Thyroid gland (tissue), 4 donors: Measurements from ENCODE around the gene NF2. TPM values are rescaled to one million over a fixed set of nuclear protein-coding genes. Genes with fewer than 3 reads are reported as not detected.

Source experiments
- DNase-seq, 2 donors: peaks; one replicate each; pipeline ENCODE4 v3.0.0-alpha.2; 2019
- H3K27ac ChIP-seq, 3 donors: fragments of 200-600 bp; sonication (generic); 1 replicate in 2 of 3; 2 replicates in 1 of 3; pipeline ENCODE4 v1.5.1; 2016 to 2019; ENCODE audit warnings: mild to moderate bottlenecking in 1 of 3, moderate library complexity in 1 of 3
- H3K27me3 ChIP-seq: fragments of 200-600 bp; sonication (generic); one replicate; pipeline ENCODE4 v1.5.1; 2019
- H3K36me3 ChIP-seq, 2 donors: fragments of 200-600 bp; sonication (generic); one replicate each; pipeline ENCODE4 v1.5.1; 2016 to 2019
- H3K4me1 ChIP-seq, 2 donors: fragments of 200-600 bp; sonication (generic); one replicate each; pipeline ENCODE4 v1.5.1; 2017 to 2019
- H3K4me3 ChIP-seq, 3 donors: fragments of 200-600 bp; sonication (generic); replicated peaks in 1 of 3; 1 replicate in 2 of 3; 2 replicates in 1 of 3; pipeline ENCODE4 v1.5.1; 2016; ENCODE audit warnings: mild to moderate bottlenecking in 1 of 3
- H3K9me3 ChIP-seq: fragments of 200-600 bp; sonication (generic); one replicate; pipeline ENCODE4 v1.5.1; 2017
- POLR2A ChIP-seq, 2 donors: fragments of 450-650 bp; IDR thresholded peaks; one replicate each; pipeline ENCODE4 v1.6.1; 2017; ENCODE audit warnings: antibody characterized with exemption in 2 of 2, mild to moderate bottlenecking in 2 of 2, moderate library complexity in 1 of 2
- WGBS, 2 donors: methylation state at CpG; one replicate each; pipeline ENCODE4 v1.1.5; 2017; 5-methylcytosine and 5-hydroxymethylcytosine counted together
- intact Hi-C: fragments of 100-400 bp; cut with DNase I; formaldehyde crosslinking; loops from one replicate; pipeline ENCODE4 v1.15.1; 2023
- total RNA-seq, 4 donors: library from RNA; depleted of rRNA; stranded (reverse); fragments of >200 nt; gene quantifications; one replicate each; pipeline ENCODE4 v1.2.3, GENCODE V29; 2016
- TF ChIP-seq, protein P1 (sequence below), 6 experiments: fragments of 200-600 bp in 3 of 6; fragments of 450-650 bp in 3 of 6; sonication (generic) in 3 of 6; IDR thresholded peaks; one replicate each; pipeline ENCODE4 v1.5.1; 2016 to 2019; ENCODE audit warnings: antibody characterized with exemption in 6 of 6, mild to moderate bottlenecking in 2 of 6, inconsistent platforms in 1 of 6, moderate library complexity in 1 of 6

The NF2 gene
- total RNA-seq, 4 donors from 2014 or later: 37.5 to 65.5 (median 51.6) TPM

DNA sequence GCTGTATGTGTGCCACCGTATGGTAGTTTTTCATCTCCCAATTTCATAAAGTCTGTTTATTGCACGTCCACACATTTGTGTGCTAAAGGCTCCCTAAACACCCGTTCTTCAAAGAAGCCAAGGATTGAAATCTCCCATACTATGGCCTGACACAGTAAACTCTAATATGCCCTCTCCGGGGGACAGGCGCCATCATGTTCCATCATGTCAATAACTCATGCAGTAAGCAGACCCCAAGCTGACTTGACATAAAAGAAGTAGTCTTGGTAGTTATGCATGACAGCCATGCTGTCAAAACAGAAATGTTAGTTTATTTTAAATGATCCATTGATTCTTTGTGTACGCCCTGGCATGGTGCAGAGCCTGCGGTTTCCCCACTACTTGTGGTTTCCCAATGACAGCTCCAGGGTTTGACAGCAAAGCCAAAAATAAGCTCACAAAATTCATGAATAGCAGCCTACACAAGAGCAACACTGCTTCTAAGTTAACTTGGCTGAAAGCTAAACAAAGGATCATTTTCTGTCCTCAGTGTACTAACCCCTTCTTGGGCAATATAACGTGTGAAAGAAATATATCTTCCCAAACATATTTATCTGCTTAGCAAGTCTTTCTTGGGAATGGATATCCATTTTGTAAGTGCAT, 59.9 kb downstream of the NF2 start:
- 95% methylated on average over 8 of the region's 8 CpGs for WGBS, 2 donors
- no peak overlapping the region for H3K27ac ChIP-seq
- no peaks in the 10 kb centered on the region for H3K4me1 ChIP-seq
- H3K9me3 ChIP-seq: no peaks in the 10 kb centered on the region
- no peak for DNase-seq
- TF ChIP-seq, protein P1, sequence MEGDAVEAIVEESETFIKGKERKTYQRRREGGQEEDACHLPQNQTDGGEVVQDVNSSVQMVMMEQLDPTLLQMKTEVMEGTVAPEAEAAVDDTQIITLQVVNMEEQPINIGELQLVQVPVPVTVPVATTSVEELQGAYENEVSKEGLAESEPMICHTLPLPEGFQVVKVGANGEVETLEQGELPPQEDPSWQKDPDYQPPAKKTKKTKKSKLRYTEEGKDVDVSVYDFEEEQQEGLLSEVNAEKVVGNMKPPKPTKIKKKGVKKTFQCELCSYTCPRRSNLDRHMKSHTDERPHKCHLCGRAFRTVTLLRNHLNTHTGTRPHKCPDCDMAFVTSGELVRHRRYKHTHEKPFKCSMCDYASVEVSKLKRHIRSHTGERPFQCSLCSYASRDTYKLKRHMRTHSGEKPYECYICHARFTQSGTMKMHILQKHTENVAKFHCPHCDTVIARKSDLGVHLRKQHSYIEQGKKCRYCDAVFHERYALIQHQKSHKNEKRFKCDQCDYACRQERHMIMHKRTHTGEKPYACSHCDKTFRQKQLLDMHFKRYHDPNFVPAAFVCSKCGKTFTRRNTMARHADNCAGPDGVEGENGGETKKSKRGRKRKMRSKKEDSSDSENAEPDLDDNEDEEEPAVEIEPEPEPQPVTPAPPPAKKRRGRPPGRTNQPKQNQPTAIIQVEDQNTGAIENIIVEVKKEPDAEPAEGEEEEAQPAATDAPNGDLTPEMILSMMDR (IDR thresholded peaks at IDR 0.05): no peak
- TF ChIP-seq POLR2A (IDR thresholded peaks at IDR 0.05): no peak
- intact Hi-C loops: no loop called here
- H3K36me3 ChIP-seq: peaks cover 19 to 29% of the 10 kb centered on the region in 2 donors
- no peak overlapping the region for H3K4me3 ChIP-seq
- H3K27me3 ChIP-seq: no peaks in the 10 kb centered on the region

DNA sequence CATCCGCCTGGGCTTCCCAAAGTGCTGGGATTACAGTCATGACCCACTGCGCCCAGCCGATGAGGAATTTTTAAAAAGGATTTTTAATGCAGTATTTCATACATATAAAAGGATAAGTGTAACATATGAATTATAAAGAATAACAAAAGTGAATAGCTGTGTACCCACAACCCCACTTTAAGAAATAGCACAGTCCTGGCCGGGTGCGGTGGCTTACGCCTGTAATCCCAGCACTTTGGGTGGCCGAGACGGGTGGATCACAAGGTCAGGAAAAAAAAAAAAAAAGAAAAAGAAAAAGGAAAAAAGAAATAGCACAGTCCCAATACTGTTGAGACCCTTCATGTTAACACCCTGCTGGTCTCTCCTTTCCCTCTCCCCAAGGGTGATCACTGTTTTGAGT, 62.1 kb downstream of the NF2 start:
- Histone ChIP-seq H3K27ac (no peak overlapping the region), H3K4me1 (no peaks in the 10 kb centered on the region), H3K27me3 (no peaks in the 10 kb centered on the region), H3K36me3 (peaks cover 29 to 38% of the 10 kb centered on the region in 2 donors), H3K4me3 (no peak overlapping the region), H3K9me3 (no peaks in the 10 kb centered on the region)
- TF ChIP-seq POLR2A (IDR thresholded peaks at IDR 0.05): no peak
- TF ChIP-seq, protein P1 (IDR thresholded peaks at IDR 0.05): no peak
- DNase-seq: no peak
- WGBS, 2 donors: 95% methylated on average over 8 of the region's 8 CpGs
- intact Hi-C loops: no loop called here

DNA sequence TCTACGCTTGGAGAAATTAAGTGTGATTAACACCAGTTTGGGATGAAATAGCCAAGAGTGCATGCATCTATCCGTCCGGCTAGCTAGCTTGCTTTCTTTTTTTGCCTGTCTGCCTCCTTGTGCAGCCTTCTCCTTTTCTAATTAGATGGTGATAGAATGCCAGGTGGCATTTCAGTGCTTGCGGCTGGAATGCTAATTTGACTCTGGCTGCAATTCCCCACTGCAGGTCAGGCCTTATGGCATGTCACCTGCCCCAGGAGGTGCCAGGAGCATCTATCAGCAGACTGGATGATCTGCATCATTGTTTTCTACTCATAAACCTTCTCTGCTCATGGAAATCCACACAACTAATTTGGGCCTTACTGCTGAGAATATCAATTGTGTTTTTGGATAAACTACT, 65.2 kb downstream of the NF2 start:
- no peak overlapping the region for H3K4me3 ChIP-seq
- intact Hi-C loops: no loop called here
- H3K4me1 ChIP-seq: no peaks in the 10 kb centered on the region
- TF ChIP-seq, protein P1 (IDR thresholded peaks at IDR 0.05): no peak
- no peak for TF ChIP-seq POLR2A (IDR thresholded peaks at IDR 0.05)
- H3K27ac ChIP-seq: no peak overlapping the region
- WGBS, 2 donors: 94 to 100% methylated on average over 4 of the region's 4 CpGs
- H3K36me3 ChIP-seq: peaks cover 37 to 45% of the 10 kb centered on the region in 2 donors
- no peak for DNase-seq
- H3K27me3 ChIP-seq: no peaks in the 10 kb centered on the region
- no peaks in the 10 kb centered on the region for H3K9me3 ChIP-seq

DNA sequence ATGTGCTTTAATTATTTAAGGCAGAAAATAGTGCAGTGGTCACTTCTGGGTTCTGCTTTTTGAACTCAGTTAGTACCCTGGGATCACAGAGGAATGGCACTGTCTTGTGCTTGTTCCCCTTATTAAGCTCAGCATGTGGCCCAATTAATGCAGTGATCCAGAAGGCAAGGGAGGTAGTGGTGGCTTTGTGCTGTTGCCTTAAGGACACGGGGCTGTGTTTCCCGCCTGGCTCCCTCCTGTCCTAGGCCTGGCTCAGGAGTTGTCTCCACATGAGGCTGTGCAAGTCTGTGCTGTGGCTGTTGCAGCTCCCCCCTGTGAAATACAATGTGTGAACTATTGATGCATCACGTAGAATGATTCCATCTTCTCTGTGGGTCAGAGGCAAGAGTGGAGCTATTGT, 67.2 kb downstream of the NF2 start:
- intact Hi-C loops: no loop called here
- Histone ChIP-seq H3K27me3 (no peaks in the 10 kb centered on the region), H3K9me3 (no peaks in the 10 kb centered on the region), H3K36me3 (peaks cover 50% of the 10 kb centered on the region in 2 donors), H3K27ac (no peak overlapping the region), H3K4me1 (no peaks in the 10 kb centered on the region), H3K4me3 (no peak overlapping the region)
- WGBS, 2 donors: 83% methylated on average over 3 of the region's 3 CpGs
- TF ChIP-seq, protein P1 (IDR thresholded peaks at IDR 0.05): no peak
- no peak for TF ChIP-seq POLR2A (IDR thresholded peaks at IDR 0.05)
- DNase-seq: no peak

DNA sequence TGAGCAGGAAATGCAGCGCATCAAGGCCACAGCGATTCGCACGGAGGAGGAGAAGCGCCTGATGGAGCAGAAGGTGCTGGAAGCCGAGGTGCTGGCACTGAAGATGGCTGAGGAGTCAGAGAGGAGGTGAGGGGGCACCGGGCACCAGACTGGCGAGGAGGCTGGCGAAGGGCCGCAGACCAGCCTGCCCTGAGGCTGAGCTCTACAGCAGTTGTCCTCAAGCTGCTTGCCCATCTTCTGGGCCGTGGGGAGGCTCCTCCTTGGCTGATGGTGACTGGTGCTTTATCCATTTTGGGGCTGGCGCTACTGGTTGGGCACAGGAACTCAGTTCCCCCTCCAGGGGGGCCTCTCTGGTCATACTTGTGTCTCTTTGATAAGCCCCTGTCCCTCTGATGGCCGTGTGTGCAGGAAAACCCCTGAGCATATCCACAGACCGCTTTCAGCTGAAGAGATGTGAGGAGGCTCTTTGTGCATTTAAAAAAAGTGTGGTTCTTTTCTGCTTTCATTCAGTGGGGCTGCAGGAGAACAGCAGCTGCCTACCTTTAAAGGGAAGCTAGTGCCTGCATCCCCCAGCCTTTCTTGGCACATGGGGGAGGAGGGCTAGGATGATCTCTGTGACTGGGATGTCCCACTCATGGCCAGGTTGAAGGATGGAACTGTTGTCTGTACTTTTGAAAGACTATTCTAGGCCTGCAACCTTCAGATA, 70.1 kb downstream of the NF2 start:
- Histone ChIP-seq H3K27ac (no peak overlapping the region), H3K9me3 (no peaks in the 10 kb centered on the region), H3K36me3 (peaks cover 64 to 68% of the 10 kb centered on the region in 2 donors), H3K27me3 (no peaks in the 10 kb centered on the region), H3K4me3 (no peak overlapping the region), H3K4me1 (no peaks in the 10 kb centered on the region)
- intact Hi-C loops: no loop called here
- DNase-seq: no peak
- TF ChIP-seq POLR2A (IDR thresholded peaks at IDR 0.05): no peak
- TF ChIP-seq, protein P1 (IDR thresholded peaks at IDR 0.05): no peak
- 93 to 94% methylated on average over 12 to 14 of the region's 14 CpGs for WGBS, 2 donors
